Measurements from ENCODE around the gene GPC3. TPM values are rescaled to one million over a fixed set of nuclear protein-coding genes. Genes with fewer than 3 reads are reported as not detected.

The GPC3 gene
- polyA plus RNA-seq, 3 donors, result not detected

GRCh38 chrX:133985967-133986683 lies 731 bp upstream of the GPC3 start:
- H3K4me3 Mint-ChIP-seq, result peak overlapping the region in 1 of 2 donors; percentile 84
- H3K27ac Mint-ChIP-seq, result no peak overlapping the region
- no peak overlapping the region for H3K9ac ChIP-seq (ENCODE audit: insufficient read depth, low read length, poor library complexity, severe bottlenecking)

DNA sequence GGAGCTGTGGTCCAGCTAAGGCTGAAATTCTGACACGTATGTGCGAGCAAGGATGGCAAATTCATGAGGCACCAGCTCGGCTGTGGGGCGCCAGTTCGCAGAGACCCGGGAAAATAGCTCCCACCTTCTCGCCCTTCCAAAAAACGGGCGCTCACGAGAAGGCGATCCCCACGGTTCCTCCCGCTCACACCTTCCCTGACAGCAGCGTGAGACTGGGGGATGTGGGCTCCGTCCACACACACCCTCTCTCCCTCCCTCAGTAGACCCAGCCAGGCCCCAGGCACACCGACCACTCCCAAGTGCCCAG lies 584 bp downstream of the GPC3 start:
- Mint-ChIP-seq H3K4me3 (peak overlapping the region in 1 of 2 donors; percentile 39), H3K27me3 (ENCODE audit: low read depth in 3 of 3) (peaks cover 27 to 57% (median 45%) of the 10 kb centered on the region in 3 donors), H3K27ac (no peak overlapping the region), H3K9me3 (peaks cover 0 to 18% (median 4%) of the 10 kb centered on the region in 7 donors), H3K36me3 (no peaks in the 10 kb centered on the region), H3K4me1 (peaks cover 3% of the 10 kb centered on the region)
- 0% methylated on average over 9 of the region's 16 CpGs for WGBS (ENCODE audit: insufficient coverage)
- peak overlapping the region; percentile 22 for H3K4me2 ChIP-seq (replicated peaks; ENCODE audit: extremely low read depth, low read length, poor library complexity, severe bottlenecking)
- H3K9me3 ChIP-seq (replicated peaks in 1 of 2; ENCODE audit: control insufficient read depth in 1 of 2, insufficient read depth in 1 of 2, low read length in 2 of 2), result peaks cover 0 to 18% of the 10 kb centered on the region in 2 donors
- H3K79me2 ChIP-seq (ENCODE audit: insufficient read depth, low read length), result no peaks in the 10 kb centered on the region
- no peaks in the 10 kb centered on the region for H4K20me1 ChIP-seq (ENCODE audit: insufficient read depth, low read length)
- no peak for TF ChIP-seq CTCF (IDR thresholded peaks at IDR 0.05)
- H2AFZ ChIP-seq (ENCODE audit: insufficient read depth, low read depth, low read length, poor library complexity, severe bottlenecking), result no peak overlapping the region
- DNase-seq, result no peak
- H3K27ac ChIP-seq (ENCODE audit: low read depth in 1 of 2, low read length in 2 of 2), result no peak overlapping the region
- H3K9ac ChIP-seq (ENCODE audit: insufficient read depth, low read length, poor library complexity, severe bottlenecking), result no peak overlapping the region
- intact Hi-C loops (cut with micrococcal nuclease), result no loop called here
- H3K4me1 ChIP-seq (ENCODE audit: control insufficient read depth in 1 of 2, insufficient read depth in 2 of 2, low read length in 2 of 2), result peaks cover 0 to 4% of the 10 kb centered on the region in 2 donors
- H3K4me3 ChIP-seq (replicated peaks in 1 of 3; ENCODE audit: low read depth in 2 of 3, low read length in 3 of 3), result no peak overlapping the region
- no peaks in the 10 kb centered on the region for H3K36me3 ChIP-seq (replicated peaks in 1 of 2; ENCODE audit: control insufficient read depth in 1 of 2, insufficient read depth in 2 of 2, low read length in 2 of 2)
- H3K27me3 ChIP-seq (ENCODE audit: control insufficient read depth in 2 of 2, insufficient read depth in 2 of 2, low read length in 2 of 2), result peaks cover 28 to 43% of the 10 kb centered on the region in 2 donors

More at GRCh38 chrX:133985967-133986683, 731 bp upstream of the GPC3 start:
- Mint-ChIP-seq H3K9me3 (peaks cover 0 to 18% (median 4%) of the 10 kb centered on the region in 7 donors), H3K4me1 (peaks cover 3% of the 10 kb centered on the region), H3K36me3 (no peaks in the 10 kb centered on the region), H3K27me3 (ENCODE audit: low read depth in 3 of 3) (peaks cover 27 to 58% (median 43%) of the 10 kb centered on the region in 3 donors)
- no peaks in the 10 kb centered on the region for H3K36me3 ChIP-seq (replicated peaks in 1 of 2; ENCODE audit: control insufficient read depth in 1 of 2, insufficient read depth in 2 of 2, low read length in 2 of 2)
- DNase-seq, result no peak
- no peak overlapping the region for H3K4me3 ChIP-seq (replicated peaks in 1 of 3; ENCODE audit: low read depth in 2 of 3, low read length in 3 of 3)
- H3K27ac ChIP-seq (ENCODE audit: low read depth in 1 of 2, low read length in 2 of 2), result no peak overlapping the region
- no peaks in the 10 kb centered on the region for H3K79me2 ChIP-seq (ENCODE audit: insufficient read depth, low read length)
- intact Hi-C loops (cut with micrococcal nuclease), result no loop called here
- H3K27me3 ChIP-seq (ENCODE audit: control insufficient read depth in 2 of 2, insufficient read depth in 2 of 2, low read length in 2 of 2), result peaks cover 28 to 43% of the 10 kb centered on the region in 2 donors
- no peaks in the 10 kb centered on the region for H4K20me1 ChIP-seq (ENCODE audit: insufficient read depth, low read length)
- no peak for TF ChIP-seq CTCF (IDR thresholded peaks at IDR 0.05)
- 0% methylated on average over 5 of the region's 14 CpGs for WGBS (ENCODE audit: insufficient coverage)
- peaks cover 0 to 18% of the 10 kb centered on the region in 2 donors for H3K9me3 ChIP-seq (replicated peaks in 1 of 2; ENCODE audit: control insufficient read depth in 1 of 2, insufficient read depth in 1 of 2, low read length in 2 of 2)
- H3K4me1 ChIP-seq (ENCODE audit: control insufficient read depth in 1 of 2, insufficient read depth in 2 of 2, low read length in 2 of 2), result peaks cover 0 to 4% of the 10 kb centered on the region in 2 donors
- H2AFZ ChIP-seq (ENCODE audit: insufficient read depth, low read depth, low read length, poor library complexity, severe bottlenecking), result no peak overlapping the region
- H3K4me2 ChIP-seq (replicated peaks; ENCODE audit: extremely low read depth, low read length, poor library complexity, severe bottlenecking), result no peak overlapping the region
